HepG2 (cell line): Measurements from ENCODE around the gene SND1.

ENCODE experiments used
- CREB1 ChIP-seq, 2 experiments: fragments of 450-650 bp in 1 of 2; IDR thresholded peaks; 2 replicates each; pipeline ENCODE4 v1.6.1; 2016 to 2017; ENCODE audit warnings: control low read depth in 1 of 2, mild to moderate bottlenecking in 1 of 2, missing compliant biosample characterization in 1 of 2, missing genetic modification characterization in 1 of 2
- HOXD1 ChIP-seq: sonication (generic); formaldehyde crosslinking; IDR thresholded peaks from 2 replicates; pipeline ENCODE4 v1.5.0; 2020; ENCODE audit warnings: missing genetic modification reagents
- POLR2A ChIP-seq, 2 experiments: IDR thresholded peaks; 2 replicates each; pipeline ENCODE4 v1.6.1; 2011; ENCODE audit warnings: low read depth in 2 of 2, low read length in 2 of 2, mild to moderate bottlenecking in 1 of 2, moderate library complexity in 1 of 2; ENCODE audit not compliant: insufficient read depth in 1 of 2
- SMARCC2 ChIP-seq: fragments of 450-650 bp; IDR thresholded peaks from 2 replicates; pipeline ENCODE4 v1.6.1; 2017; ENCODE audit warnings: antibody characterized with exemption, mild to moderate bottlenecking
- STAG1 ChIP-seq: sonication (generic); formaldehyde crosslinking; IDR thresholded peaks from 2 replicates; pipeline ENCODE4 v1.4.0; 2020; ENCODE audit warnings: missing genetic modification reagents
- ZEB1 ChIP-seq: IDR thresholded peaks from 2 replicates; pipeline ENCODE4 v1.6.1; 2012; ENCODE audit warnings: mild to moderate bottlenecking, low read depth, inconsistent platforms; ENCODE audit not compliant: insufficient replicate concordance
- TF ChIP-seq, protein P1 (sequence below): sonication (generic); formaldehyde crosslinking; IDR thresholded peaks from 2 replicates; pipeline ENCODE4 v1.5.0; 2020; ENCODE audit warnings: mild to moderate bottlenecking, missing genetic modification reagents, moderate library complexity
- TF ChIP-seq, protein P2 (sequence below): IDR thresholded peaks from 2 replicates; pipeline ENCODE4 v1.6.1; 2018; ENCODE audit warnings: missing genetic modification reagents
- TF ChIP-seq, protein P3 (sequence below): IDR thresholded peaks from 2 replicates; pipeline ENCODE4 v1.4.0; 2020; ENCODE audit warnings: mild to moderate bottlenecking, missing genetic modification reagents

DNA sequence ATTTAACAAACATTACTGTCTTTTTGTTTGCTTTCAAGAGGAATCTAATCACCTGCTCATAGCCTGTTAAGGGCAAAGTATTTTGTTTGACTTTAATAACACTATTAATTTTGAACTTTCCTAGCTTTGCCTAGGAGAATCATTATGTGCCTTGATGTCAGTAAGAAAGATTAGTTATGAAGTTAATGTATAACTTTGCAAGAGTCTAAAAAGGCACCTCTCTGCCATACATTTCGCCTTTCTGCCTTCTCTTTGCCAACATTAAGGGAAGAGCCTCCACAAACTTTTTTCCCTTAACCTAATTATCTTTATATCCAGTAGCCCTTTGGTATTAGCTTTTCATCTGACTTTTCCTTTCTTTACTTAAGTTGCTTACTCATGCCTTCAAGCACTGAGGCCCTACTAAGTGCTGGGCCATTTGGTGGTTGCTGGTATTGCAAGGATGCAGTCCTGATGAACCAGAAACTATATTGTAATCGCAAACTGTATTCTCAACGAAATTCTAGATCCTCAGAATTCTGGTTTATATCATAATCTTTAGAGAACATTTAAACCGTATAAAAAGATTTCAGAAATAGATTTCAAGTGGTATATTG, 108.5 kb downstream of the SND1 start:
- TF ChIP-seq CREB1 (IDR thresholded peaks at IDR 0.05) (no peak), CREB1 (CRISPR knock-in tag; IDR thresholded peaks at IDR 0.05) (no peak), HOXD1 (no peak), STAG1 (CRISPR knock-in tag) (no peak), POLR2A (IDR thresholded peaks at IDR 0.05; ENCODE audit: insufficient read depth in 1 of 2, low read depth in 2 of 2, low read length in 2 of 2) (no peak), ZEB1 (no peak), SMARCC2 (no peak)
- TF ChIP-seq, protein P1, sequence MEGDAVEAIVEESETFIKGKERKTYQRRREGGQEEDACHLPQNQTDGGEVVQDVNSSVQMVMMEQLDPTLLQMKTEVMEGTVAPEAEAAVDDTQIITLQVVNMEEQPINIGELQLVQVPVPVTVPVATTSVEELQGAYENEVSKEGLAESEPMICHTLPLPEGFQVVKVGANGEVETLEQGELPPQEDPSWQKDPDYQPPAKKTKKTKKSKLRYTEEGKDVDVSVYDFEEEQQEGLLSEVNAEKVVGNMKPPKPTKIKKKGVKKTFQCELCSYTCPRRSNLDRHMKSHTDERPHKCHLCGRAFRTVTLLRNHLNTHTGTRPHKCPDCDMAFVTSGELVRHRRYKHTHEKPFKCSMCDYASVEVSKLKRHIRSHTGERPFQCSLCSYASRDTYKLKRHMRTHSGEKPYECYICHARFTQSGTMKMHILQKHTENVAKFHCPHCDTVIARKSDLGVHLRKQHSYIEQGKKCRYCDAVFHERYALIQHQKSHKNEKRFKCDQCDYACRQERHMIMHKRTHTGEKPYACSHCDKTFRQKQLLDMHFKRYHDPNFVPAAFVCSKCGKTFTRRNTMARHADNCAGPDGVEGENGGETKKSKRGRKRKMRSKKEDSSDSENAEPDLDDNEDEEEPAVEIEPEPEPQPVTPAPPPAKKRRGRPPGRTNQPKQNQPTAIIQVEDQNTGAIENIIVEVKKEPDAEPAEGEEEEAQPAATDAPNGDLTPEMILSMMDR (CRISPR knock-in tag), result no peak
- TF ChIP-seq, protein P2, sequence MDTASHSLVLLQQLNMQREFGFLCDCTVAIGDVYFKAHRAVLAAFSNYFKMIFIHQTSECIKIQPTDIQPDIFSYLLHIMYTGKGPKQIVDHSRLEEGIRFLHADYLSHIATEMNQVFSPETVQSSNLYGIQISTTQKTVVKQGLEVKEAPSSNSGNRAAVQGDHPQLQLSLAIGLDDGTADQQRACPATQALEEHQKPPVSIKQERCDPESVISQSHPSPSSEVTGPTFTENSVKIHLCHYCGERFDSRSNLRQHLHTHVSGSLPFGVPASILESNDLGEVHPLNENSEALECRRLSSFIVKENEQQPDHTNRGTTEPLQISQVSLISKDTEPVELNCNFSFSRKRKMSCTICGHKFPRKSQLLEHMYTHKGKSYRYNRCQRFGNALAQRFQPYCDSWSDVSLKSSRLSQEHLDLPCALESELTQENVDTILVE, result no peak
- TF ChIP-seq, protein P3, sequence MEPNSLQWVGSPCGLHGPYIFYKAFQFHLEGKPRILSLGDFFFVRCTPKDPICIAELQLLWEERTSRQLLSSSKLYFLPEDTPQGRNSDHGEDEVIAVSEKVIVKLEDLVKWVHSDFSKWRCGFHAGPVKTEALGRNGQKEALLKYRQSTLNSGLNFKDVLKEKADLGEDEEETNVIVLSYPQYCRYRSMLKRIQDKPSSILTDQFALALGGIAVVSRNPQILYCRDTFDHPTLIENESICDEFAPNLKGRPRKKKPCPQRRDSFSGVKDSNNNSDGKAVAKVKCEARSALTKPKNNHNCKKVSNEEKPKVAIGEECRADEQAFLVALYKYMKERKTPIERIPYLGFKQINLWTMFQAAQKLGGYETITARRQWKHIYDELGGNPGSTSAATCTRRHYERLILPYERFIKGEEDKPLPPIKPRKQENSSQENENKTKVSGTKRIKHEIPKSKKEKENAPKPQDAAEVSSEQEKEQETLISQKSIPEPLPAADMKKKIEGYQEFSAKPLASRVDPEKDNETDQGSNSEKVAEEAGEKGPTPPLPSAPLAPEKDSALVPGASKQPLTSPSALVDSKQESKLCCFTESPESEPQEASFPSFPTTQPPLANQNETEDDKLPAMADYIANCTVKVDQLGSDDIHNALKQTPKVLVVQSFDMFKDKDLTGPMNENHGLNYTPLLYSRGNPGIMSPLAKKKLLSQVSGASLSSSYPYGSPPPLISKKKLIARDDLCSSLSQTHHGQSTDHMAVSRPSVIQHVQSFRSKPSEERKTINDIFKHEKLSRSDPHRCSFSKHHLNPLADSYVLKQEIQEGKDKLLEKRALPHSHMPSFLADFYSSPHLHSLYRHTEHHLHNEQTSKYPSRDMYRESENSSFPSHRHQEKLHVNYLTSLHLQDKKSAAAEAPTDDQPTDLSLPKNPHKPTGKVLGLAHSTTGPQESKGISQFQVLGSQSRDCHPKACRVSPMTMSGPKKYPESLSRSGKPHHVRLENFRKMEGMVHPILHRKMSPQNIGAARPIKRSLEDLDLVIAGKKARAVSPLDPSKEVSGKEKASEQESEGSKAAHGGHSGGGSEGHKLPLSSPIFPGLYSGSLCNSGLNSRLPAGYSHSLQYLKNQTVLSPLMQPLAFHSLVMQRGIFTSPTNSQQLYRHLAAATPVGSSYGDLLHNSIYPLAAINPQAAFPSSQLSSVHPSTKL (CRISPR knock-in tag), result no peak
